ENCODE data around the gene MCC.

GRCh38 chr5:113282472-113282871 lies 205.8 kb downstream of the MCC start:
- TF ChIP-seq CTCF (IDR thresholded peaks at IDR 0.05): no peak
- no peak for TF ChIP-seq POLR2AphosphoS5 (IDR thresholded peaks at IDR 0.05)
- TF ChIP-seq POLR2A (IDR thresholded peaks at IDR 0.05): no peak

Data from breast epithelium (tissue), 3 donors.